HG02943 (cell line): ENCODE results near the gene OXSR1.
"Not testable (repeated sequence)": the region's sequence is repeated elsewhere in the genome, so short reads cannot be mapped to it uniquely, and the experiment has no call there.

Experiments used
- ATAC-seq: cut with Tn5 transposase; IDR thresholded peaks from one replicate; pipeline ENCODE4 v1.9.1; 2021; ENCODE audit warnings: mild to moderate bottlenecking, low read depth, moderate library complexity; ENCODE audit not compliant: unreplicated experiment

OXSR1 gene

GRCh38 chr3:38297053-38297452 is 131.7 kb downstream of the OXSR1 start:
- not testable (repeated sequence) for ATAC-seq

GRCh38 chr3:38297537-38297936 is 132.2 kb downstream of the OXSR1 start:
- ATAC-seq: no peak

DNA sequence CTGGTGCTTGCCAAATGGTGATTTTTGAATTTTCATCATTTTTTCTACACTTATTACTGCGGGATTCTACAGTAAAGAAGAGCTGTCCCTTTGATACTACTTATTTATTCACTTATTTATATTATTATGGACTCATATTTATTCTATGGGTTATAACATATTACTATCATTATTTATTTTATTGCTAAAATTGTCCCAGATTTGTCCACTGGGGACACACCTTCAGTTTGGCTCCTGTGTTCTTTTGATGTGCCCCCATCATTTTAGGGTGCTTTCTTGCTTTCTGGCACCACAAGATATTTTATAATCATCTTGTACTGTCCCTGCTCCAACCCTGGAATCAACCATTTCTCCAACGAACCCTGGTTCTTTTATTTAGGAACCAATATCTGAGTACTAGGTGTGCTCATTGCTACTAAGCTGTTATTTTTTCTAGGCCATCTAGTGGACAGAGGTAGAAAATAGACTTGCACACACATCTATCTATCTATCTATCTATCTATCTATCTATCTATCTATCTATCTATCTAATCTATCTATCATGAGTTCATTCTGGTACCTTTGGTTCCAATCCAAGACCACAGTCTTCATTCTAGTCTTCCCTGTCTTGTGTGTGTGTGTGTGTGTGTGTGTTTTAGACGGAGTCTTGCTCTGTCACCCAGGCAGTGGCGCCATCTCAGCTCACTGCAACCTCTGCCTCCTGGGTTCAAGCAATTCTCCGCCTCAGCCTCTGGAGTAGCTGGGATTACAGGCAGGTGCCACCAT is 132.8 kb downstream of the OXSR1 start:
- no peak for ATAC-seq
